Kasumi-1 (cell line): ENCODE measurements around the gene PTPN9.
A peak's percentile ranks its signal among the peaks of the same experiment; 100 is the strongest.
"Not testable (repeated sequence)": the region's sequence is repeated elsewhere in the genome, so short reads cannot be mapped to it uniquely, and the experiment has no call there.

Experiments
- DNase-seq, 2 experiments: peaks; one replicate each; lab custom pipeline; 2025; lab: John Stamatoyannopoulos, UW

PTPN9 gene

DNA sequence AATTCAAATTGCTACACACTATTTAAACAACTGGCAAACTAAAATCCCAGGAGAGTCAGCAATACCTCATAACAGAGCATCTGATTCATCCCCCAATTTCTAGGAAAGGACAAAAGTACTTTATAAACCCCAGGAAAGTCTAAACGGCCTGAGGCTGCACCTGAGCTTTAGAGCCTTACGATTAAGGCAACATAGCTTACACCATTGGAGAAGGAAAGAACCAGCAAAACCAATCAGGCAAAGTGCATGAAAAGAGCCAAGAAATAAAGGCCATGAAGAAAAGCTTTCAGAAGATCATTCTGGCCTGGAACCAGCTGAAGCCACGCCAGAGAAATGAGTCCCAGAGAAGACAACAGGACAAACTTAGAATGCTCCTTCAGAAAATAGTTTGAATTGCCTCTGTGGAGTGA is 48.1 kb downstream of the PTPN9 start:
- DNase-seq, result no peak

DNA sequence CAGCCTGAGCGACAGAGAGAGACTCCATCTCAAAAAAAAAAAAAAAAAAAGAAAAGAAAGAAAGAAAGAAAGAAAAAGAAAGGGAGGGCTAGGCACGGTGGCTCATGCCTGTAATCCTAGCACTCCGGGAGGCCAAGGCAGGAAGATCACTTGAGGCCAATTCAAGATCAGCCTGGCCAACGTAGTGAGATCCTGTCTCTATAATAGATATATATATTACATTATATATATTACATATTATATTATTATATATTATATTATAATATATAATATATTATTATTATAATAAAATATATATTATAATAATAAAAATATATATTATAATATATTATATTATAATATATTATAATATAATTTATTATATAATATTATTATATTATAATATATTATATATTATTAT is 48.9 kb downstream of the PTPN9 start:
- DNase-seq, result no peak

DNA sequence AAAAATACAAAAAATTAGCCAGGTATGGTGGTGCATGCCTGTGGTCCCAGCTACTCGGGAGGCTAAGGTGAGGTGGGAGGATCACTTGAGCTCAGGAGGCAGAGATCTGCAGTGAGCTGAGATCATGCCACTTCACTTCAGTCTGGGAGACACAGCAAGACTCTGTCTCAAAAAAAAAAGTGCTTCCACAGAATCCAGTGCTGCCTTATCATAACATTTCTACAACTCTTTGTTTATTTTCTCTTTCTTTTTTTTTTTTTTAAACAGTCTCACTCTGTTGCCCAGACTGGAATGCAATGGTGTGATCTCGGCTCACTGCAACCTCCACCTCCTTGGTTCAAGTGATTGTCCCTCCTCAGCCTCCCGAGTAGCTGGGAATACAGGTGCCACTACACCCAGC is 53.4 kb downstream of the PTPN9 start:
- DNase-seq, result not testable (repeated sequence)

GRCh38 chr15:75523011-75523410 is 56.1 kb downstream of the PTPN9 start:
- DNase-seq, result no peak

DNA sequence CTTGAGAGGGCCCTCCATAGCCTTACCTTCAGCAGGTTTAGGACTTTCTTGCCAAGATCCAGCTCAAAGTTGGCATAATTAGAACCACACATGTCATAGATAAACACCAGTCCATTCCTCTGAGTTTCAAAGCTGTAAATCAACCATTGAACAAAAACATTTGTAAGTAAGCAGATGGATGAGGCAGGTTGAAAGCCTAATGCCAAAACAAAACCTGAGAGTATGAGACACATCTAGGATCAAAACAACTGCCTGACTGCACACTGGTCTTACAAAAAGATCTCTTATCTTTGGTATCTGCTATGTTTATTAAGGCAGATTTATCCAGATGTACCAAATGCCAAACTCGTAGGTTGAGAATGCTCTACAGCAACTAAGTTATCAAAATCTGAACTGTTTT is 61.9 kb downstream of the PTPN9 start:
- DNase-seq, result no peak

- peak; percentile 74 to 80 for DNase-seq
Observed at GRCh38 chr15:75508840-75509532, 70.1 kb downstream of the PTPN9 start.

- DNase-seq, result no peak
Observed at GRCh38 chr15:75502360-75502759, 76.8 kb downstream of the PTPN9 start.

GRCh38 chr15:75493732-75494131 is 85.4 kb downstream of the PTPN9 start:
- no peak for DNase-seq

GRCh38 chr15:75483961-75484360 is 95.2 kb downstream of the PTPN9 start:
- DNase-seq, result no peak

DNA sequence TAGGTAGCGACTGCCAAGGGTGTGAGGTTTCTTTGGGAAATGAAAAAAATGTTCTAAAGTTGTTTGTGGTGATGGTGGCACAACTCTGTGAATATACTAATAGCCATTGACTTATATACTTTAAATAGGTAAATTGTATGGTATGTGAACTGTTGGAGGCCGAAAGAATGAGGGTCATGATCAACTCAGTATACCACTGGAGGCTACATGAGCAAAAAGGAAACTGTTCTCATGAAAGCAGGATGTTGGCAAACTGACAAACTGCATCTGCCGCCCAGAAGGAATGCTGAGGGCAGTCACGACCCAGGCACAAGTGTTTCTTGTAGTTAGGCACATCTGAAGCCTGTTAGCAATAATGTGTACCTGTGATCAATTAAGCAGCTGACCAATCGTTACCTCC is 95.6 kb downstream of the PTPN9 start:
- not testable (repeated sequence) for DNase-seq

DNA sequence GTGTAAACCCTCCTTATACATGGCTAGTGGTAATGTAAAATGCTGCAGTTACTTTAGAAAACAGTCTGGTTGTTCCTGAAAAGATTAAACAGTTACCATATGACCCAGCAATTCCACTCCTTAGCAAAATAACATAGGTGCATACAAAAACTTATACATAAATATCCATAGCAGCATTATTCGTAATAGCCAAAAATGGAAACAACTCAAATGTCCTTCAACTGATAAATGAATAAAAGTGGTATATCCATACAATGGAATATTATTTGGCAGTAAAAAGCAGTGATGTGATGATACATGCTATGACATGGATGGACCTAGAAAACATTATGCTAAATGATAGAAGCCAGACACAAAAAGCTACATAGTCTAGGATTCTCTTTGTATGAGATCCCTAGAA is 96.0 kb downstream of the PTPN9 start:
- no peak for DNase-seq

GRCh38 chr15:75480463-75480862 is 98.7 kb downstream of the PTPN9 start:
- not testable (repeated sequence) for DNase-seq

DNA sequence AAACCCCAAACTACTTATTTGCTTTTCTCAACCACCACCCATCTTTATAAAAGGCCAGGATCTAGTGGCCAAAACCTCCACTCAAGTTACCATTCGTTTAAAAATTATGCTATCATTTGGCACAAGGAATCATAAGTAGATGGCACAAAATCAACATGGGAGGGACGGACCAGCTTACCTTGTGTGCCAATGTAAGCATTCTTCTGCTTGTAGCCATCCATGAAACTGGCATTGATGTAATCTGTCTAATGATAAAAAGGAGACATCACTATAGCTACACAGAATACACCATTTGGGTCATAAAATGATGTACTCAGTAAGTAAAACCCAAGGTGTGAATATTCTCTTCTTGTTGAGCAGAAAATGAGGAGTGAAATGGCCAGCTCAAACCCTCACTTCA is 99.4 kb downstream of the PTPN9 start:
- no peak for DNase-seq

- not testable (repeated sequence) for DNase-seq
Observed at GRCh38 chr15:75477094-75477493, 102.0 kb downstream of the PTPN9 start.

DNA sequence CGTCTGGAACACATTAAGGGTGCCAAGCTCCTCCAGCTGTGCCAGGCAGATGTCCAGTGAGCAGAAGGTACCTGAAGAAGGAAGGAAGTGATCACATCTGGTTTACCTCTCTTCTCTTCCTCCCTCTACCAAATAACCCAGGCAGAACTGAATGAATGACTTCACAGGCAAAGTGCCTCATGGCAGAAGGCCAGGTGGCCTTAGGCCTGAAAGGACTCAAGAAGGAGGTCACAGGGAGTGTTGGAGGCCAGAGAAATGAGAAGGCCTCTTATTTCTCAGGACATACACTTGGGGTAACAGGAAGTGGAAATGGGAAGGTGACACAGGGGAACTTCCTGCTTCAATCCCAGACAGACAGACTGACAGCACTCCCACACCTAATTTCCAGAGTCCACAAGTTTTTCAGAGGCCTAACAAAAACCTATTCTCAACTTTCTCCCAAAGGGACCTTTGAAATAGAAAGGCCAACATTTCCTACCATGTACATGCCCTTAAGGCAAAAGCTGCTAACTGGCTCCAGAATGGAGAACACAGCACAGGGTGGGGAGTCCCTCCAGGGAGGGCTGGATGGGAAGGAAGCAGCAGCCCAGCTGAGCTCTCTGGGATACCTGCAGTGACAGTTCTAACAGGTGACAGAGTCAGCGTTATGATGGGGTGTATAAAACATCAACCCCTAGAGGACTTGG is 110.1 kb downstream of the PTPN9 start:
- no peak for DNase-seq

DNA sequence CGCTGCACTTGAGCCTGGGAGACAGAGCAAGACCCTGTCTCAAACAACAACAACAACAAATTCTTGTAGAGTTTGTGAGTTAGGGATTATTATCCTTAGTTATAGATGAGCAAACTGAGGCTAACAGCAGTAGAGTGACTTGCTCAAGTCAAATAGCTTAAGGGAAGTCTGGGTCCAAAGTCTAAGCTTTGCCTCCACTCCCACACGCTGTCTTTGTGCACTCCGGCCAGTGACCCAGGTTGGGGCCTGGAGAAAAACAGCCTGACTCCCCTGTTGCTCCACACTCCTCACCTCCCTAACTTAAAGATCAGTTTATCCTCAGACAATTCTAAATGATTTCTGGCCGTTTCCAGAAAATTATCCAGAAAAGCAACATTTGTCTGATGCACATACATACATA is 118.5 kb downstream of the PTPN9 start:
- DNase-seq, result no peak

DNA sequence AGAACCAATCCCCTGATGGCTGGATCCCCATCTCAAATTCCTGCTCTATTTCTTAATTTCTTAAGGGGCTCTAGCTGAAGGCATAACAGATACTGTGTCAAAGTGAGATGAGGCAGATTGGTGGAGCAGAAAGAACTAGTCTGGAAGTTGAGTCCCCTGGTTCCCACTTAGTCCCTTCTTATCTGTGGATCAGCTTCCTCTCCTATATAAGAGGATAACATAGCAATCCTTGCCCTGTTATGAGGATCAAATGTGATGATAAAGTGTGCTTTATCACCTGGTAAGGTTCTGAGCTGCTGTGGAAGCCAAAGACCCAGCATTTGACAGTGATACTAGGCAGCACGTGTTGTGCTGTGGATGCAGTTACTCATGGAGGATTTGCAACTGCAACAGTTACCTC is 119.5 kb downstream of the PTPN9 start:
- no peak for DNase-seq

DNA sequence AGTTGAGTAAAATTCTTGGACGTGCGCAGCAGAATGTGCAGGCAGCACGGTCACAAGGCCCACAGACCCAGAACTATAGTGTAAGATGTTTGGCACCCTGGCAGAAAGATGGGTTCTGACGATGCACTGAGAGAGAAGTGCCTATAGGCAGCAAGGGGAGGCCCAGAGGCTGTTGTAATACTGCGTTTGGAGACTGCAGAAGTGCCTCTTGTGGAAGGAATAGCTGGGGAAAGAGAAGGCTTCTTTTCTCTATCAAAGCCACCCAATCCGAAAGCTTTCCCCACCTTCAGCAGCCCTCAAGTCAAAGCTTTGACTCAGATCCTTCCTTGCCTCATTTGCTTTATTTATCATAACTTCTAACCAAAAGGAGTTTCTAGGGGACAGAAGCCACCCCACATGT is 122.4 kb downstream of the PTPN9 start:
- DNase-seq, result peak; percentile 19 to 38

GRCh38 chr15:75455982-75456531 is 123.1 kb downstream of the PTPN9 start:
- DNase-seq, result peak; percentile 64 to 68

GRCh38 chr15:75455424-75455981 is 123.6 kb downstream of the PTPN9 start:
- DNase-seq, result peak; percentile 81 to 88

DNA sequence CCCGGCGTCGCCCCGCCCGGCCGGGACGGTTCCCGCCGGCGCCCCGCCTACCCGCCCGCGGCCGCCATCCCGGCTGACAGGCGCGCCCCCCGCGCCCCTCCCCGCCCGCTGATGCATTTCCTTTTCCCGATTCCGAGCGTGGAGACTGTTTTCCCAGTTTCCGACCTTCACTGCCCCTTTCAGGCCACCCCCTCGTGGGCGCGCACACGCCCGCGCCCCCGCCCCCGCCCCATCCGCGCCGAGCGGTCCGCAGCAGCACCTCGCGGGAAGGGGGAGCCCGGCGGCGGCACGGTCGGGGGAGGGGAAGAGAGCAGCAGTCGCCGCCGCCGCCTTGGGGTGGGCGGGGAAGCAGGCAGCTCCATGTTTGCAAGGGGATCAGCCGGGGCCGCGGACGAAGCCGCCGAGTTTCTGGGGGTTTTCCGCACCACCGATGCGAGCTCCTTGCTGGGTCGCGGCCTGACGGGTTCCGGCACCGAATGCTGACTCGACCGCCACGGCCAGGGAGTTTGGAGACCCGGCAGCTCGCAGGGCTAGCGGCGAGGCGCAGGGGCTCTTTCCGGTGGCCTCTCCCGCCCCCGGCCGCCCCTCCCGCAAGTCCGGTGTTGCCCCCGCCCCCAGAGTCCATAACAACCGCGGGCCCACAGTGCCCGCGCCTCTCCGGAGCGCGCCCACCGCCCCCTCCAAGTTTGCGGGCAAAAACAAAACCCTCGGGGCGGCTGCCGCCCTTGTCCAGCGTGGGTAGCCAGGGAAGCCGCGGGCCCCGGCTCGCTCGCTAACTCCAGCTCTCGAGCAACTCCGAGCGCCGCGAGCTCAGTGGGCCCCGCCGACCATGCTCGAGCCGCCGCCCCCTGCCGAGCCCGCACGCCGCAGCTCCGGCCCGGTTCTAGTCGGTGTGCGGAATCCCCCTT is 124.4 kb downstream of the PTPN9 start:
- peak in 1 of 2 experiments; percentile 75 for DNase-seq
